Upper lobe of left lung (tissue), 6 donors: ENCODE measurements around the gene CHRNA7. TPM values are rescaled to one million over a fixed set of nuclear protein-coding genes. Genes with fewer than 3 reads are reported as not detected.

Experiments used
- ATAC-seq, 2 donors: fragments of 200-7000 bp; cut with Tn5 transposase; one replicate each; pipeline ENCODE4 v1.9.1; 2022; ENCODE audit warnings: mild to moderate bottlenecking in 2 of 2, moderate library complexity in 2 of 2; ENCODE audit not compliant: low FRiP score in 2 of 2
- DNase-seq, 2 donors: peaks; one replicate each; pipeline ENCODE4 v3.0.0-alpha.2; 2019 to 2020
- H3K27ac ChIP-seq, 4 donors: fragments of 200-600 bp; sonication (generic); one replicate each; pipeline ENCODE4 v1.5.1; 2016 to 2019
- H3K27me3 ChIP-seq, 4 donors: fragments of 200-600 bp; sonication (generic); one replicate each; pipeline ENCODE4 v1.5.1; 2017 to 2019
- H3K36me3 ChIP-seq, 4 donors: fragments of 200-600 bp; sonication (generic); one replicate each; pipeline ENCODE4 v1.5.1; 2016 to 2019
- H3K4me1 ChIP-seq, 4 donors: fragments of 200-600 bp; sonication (generic); one replicate each; pipeline ENCODE4 v1.5.1; 2018 to 2019
- H3K4me3 ChIP-seq, 4 donors: fragments of 200-600 bp; sonication (generic); one replicate each; pipeline ENCODE4 v1.5.1; 2017 to 2019; ENCODE audit warnings: mild to moderate bottlenecking in 2 of 4, moderate library complexity in 1 of 4
- H3K9me3 ChIP-seq, 4 donors: fragments of 200-600 bp; sonication (generic); one replicate each; pipeline ENCODE4 v1.5.1; 2018 to 2019
- EP300 ChIP-seq, 4 donors: sonication (generic); formaldehyde crosslinking; IDR thresholded peaks; one replicate each; pipeline ENCODE4 v1.5.1; 2017; ENCODE audit warnings: antibody characterized with exemption in 4 of 4, control low read depth in 2 of 4
- POLR2A ChIP-seq, 4 donors: fragments of 450-650 bp; IDR thresholded peaks; one replicate each; pipeline ENCODE4 v1.5.1; 2016 to 2017; ENCODE audit warnings: antibody characterized with exemption in 4 of 4, mild to moderate bottlenecking in 2 of 4
- POLR2AphosphoS5 ChIP-seq, 2 donors: sonication (generic); formaldehyde crosslinking; IDR thresholded peaks; one replicate each; pipeline ENCODE4 v1.5.1; 2017; ENCODE audit warnings: antibody characterized with exemption in 2 of 2
- WGBS, 2 donors: methylation state at CpG; one replicate each; pipeline ENCODE4 v1.1.5; 2017 to 2018; 5-methylcytosine and 5-hydroxymethylcytosine counted together
- total RNA-seq, 6 donors: library from RNA; depleted of rRNA in 4 of 6; stranded (reverse); fragments of >200 nt in 4 of 6; gene quantifications; one replicate each; pipeline versions ENCODE4 v1.1.0 to v1.2.1, GENCODE V29; 2016 to 2021
- TF ChIP-seq, protein P1 (sequence below), 6 experiments: fragments of 450-650 bp in 4 of 6; fragments of 200-600 bp in 2 of 6; sonication (generic) in 2 of 6; IDR thresholded peaks; one replicate each; pipeline ENCODE4 v1.5.1; 2016 to 2019; ENCODE audit warnings: antibody characterized with exemption in 6 of 6
- donor health status: DM: no; HTN: no; CAD: no; lungs with moderate emphysema.
- donor health status: DM: no; HTN: yes; CAD: no; lungs with severe emphysema.

Gene CHRNA7
- total RNA-seq, 6 donors from 2014 or later: 1.1 to 5.2 (median 1.7) TPM

GRCh38 chr15:32121384-32121695 is 91.0 kb downstream of the CHRNA7 start:
- TF ChIP-seq POLR2AphosphoS5 (IDR thresholded peaks at IDR 0.05) (no peak), EP300 (IDR thresholded peaks at IDR 0.05) (no peak), POLR2A (IDR thresholded peaks at IDR 0.05) (no peak)
- TF ChIP-seq, protein P1, sequence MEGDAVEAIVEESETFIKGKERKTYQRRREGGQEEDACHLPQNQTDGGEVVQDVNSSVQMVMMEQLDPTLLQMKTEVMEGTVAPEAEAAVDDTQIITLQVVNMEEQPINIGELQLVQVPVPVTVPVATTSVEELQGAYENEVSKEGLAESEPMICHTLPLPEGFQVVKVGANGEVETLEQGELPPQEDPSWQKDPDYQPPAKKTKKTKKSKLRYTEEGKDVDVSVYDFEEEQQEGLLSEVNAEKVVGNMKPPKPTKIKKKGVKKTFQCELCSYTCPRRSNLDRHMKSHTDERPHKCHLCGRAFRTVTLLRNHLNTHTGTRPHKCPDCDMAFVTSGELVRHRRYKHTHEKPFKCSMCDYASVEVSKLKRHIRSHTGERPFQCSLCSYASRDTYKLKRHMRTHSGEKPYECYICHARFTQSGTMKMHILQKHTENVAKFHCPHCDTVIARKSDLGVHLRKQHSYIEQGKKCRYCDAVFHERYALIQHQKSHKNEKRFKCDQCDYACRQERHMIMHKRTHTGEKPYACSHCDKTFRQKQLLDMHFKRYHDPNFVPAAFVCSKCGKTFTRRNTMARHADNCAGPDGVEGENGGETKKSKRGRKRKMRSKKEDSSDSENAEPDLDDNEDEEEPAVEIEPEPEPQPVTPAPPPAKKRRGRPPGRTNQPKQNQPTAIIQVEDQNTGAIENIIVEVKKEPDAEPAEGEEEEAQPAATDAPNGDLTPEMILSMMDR (IDR thresholded peaks at IDR 0.05): no peak
- no peak overlapping the region for H3K27ac ChIP-seq
- ATAC-seq (no peak), DNase-seq (no peak)
- no peaks in the 10 kb centered on the region for H3K9me3 ChIP-seq
- 83 to 85% methylated on average over 6 of the region's 6 CpGs for WGBS, 2 donors
- no peaks in the 10 kb centered on the region for H3K4me1 ChIP-seq
- no peaks in the 10 kb centered on the region for H3K36me3 ChIP-seq
- H3K4me3 ChIP-seq: no peak overlapping the region
- H3K27me3 ChIP-seq: no peaks in the 10 kb centered on the region

DNA sequence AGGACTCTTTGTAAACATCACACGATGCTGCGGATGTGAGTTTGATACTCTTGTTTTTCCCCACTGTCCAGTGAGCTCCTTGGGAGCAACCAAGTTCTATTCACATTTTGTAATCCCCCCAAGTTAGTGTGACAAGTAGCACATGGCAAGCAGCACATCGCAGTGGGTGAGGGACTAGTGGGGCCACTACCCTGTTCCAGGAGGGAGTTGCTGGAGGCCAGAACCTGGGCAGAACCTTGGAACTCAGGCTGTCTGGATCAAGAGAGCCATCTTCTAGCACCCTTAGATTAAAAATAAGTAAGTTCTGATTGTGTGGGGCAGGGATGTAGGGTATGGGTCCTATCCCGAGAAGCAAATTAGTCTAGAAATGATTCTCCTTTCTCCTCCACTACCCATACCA is 91.7 kb downstream of the CHRNA7 start:
- ATAC-seq: no peak
- no peaks in the 10 kb centered on the region for H3K36me3 ChIP-seq
- no peaks in the 10 kb centered on the region for H3K4me1 ChIP-seq
- WGBS, 2 donors: 92 to 94% methylated on average over 4 of the region's 4 CpGs
- H3K4me3 ChIP-seq: no peak overlapping the region
- DNase-seq: no peak
- no peaks in the 10 kb centered on the region for H3K27me3 ChIP-seq
- TF ChIP-seq EP300 (IDR thresholded peaks at IDR 0.05) (no peak), POLR2AphosphoS5 (IDR thresholded peaks at IDR 0.05) (no peak), POLR2A (IDR thresholded peaks at IDR 0.05) (no peak)
- TF ChIP-seq, protein P1 (IDR thresholded peaks at IDR 0.05): no peak
- no peaks in the 10 kb centered on the region for H3K9me3 ChIP-seq
- H3K27ac ChIP-seq: no peak overlapping the region

- 69 to 72% methylated on average over 3 of the region's 3 CpGs for WGBS, 2 donors
- Histone ChIP-seq H3K9me3 (no peaks in the 10 kb centered on the region), H3K36me3 (no peaks in the 10 kb centered on the region), H3K4me3 (no peak overlapping the region), H3K27ac (no peak overlapping the region), H3K4me1 (no peaks in the 10 kb centered on the region), H3K27me3 (no peaks in the 10 kb centered on the region)
- no peak for TF ChIP-seq EP300 (IDR thresholded peaks at IDR 0.05)
- TF ChIP-seq POLR2A (IDR thresholded peaks at IDR 0.05): no peak
- ATAC-seq: no peak
- no peak for DNase-seq
These were observed 93.2 kb downstream of the CHRNA7 start for GRCh38 chr15:32123473-32123872.

- DNase-seq: no peak
- H3K36me3 ChIP-seq: no peaks in the 10 kb centered on the region
- TF ChIP-seq, protein P1 (IDR thresholded peaks at IDR 0.05): no peak
- TF ChIP-seq POLR2A (IDR thresholded peaks at IDR 0.05) (no peak), EP300 (IDR thresholded peaks at IDR 0.05) (no peak), POLR2AphosphoS5 (IDR thresholded peaks at IDR 0.05) (no peak)
- H3K27ac ChIP-seq: no peak overlapping the region
- WGBS, 2 donors: 60 to 69% methylated on average over 4 of the region's 4 CpGs
- H3K4me3 ChIP-seq: no peak overlapping the region
- no peaks in the 10 kb centered on the region for H3K27me3 ChIP-seq
- ATAC-seq: no peak
- H3K4me1 ChIP-seq: no peaks in the 10 kb centered on the region
- no peaks in the 10 kb centered on the region for H3K9me3 ChIP-seq
These were observed 94.4 kb downstream of the CHRNA7 start for GRCh38 chr15:32124726-32125125.

GRCh38 chr15:32125595-32125994 is 95.3 kb downstream of the CHRNA7 start:
- Histone ChIP-seq H3K4me3 (no peak overlapping the region), H3K9me3 (no peaks in the 10 kb centered on the region), H3K36me3 (no peaks in the 10 kb centered on the region), H3K27me3 (no peaks in the 10 kb centered on the region), H3K27ac (no peak overlapping the region), H3K4me1 (no peaks in the 10 kb centered on the region)
- TF ChIP-seq EP300 (IDR thresholded peaks at IDR 0.05): no peak
- no peak for TF ChIP-seq POLR2A (IDR thresholded peaks at IDR 0.05)
- TF ChIP-seq POLR2AphosphoS5 (IDR thresholded peaks at IDR 0.05): no peak
- TF ChIP-seq, protein P1 (IDR thresholded peaks at IDR 0.05): no peak
- ATAC-seq: no peak
- DNase-seq: no peak
- WGBS, 2 donors: 65 to 79% methylated on average over 3 of the region's 3 CpGs
